H1 (cell line): Measurements from ENCODE around the gene MAP2K5.

Experiments
- CTCF ChIP-seq, 3 experiments: IDR thresholded peaks; 1 replicate in 2 of 3; 2 replicates in 1 of 3; pipeline versions ENCODE4 v1.5.1 to v1.6.1; 2011; ENCODE audit warnings: low read length in 3 of 3, mild to moderate bottlenecking in 3 of 3, inconsistent platforms in 2 of 3, low read depth in 1 of 3, moderate library complexity in 1 of 3; ENCODE audit not compliant: insufficient read depth in 1 of 3; ENCODE audit errors: control extremely low read depth in 1 of 3
- EZH2 ChIP-seq: fragments of 200-600 bp; sonication (generic); IDR thresholded peaks from 2 replicates; pipeline ENCODE4 v1.7.1; 2012; ENCODE audit warnings: low read depth, mild to moderate bottlenecking, moderate library complexity, low read length, inconsistent platforms; ENCODE audit not compliant: severe bottlenecking
- GABPA ChIP-seq: IDR thresholded peaks from 2 replicates; pipeline ENCODE4 v1.6.1; 2011; ENCODE audit warnings: mild to moderate bottlenecking, low read length, moderate library complexity, borderline replicate concordance; ENCODE audit not compliant: insufficient read depth
- KDM1A ChIP-seq: fragments of 200-600, 300-600 bp; sonication (generic); IDR thresholded peaks from 2 replicates; pipeline ENCODE4 v1.7.1; 2016; ENCODE audit warnings: mild to moderate bottlenecking, low read length, borderline replicate concordance
- KDM5A ChIP-seq: fragments of 200-600 bp; IDR thresholded peaks from 2 replicates; pipeline ENCODE4 v1.7.1; 2012; ENCODE audit warnings: mild to moderate bottlenecking, low read length, inconsistent platforms, mixed read lengths
- POLR2A ChIP-seq, 2 experiments: IDR thresholded peaks; 1 replicate in 1 of 2; 2 replicates in 1 of 2; pipeline ENCODE4 v1.6.1; 2011; ENCODE audit warnings: low read depth in 2 of 2, low read length in 2 of 2, mild to moderate bottlenecking in 2 of 2; ENCODE audit errors: control extremely low read depth in 1 of 2
- SIN3A ChIP-seq, 2 experiments: IDR thresholded peaks in 1 of 2; conservative IDR thresholded peaks in 1 of 2; 2 replicates each; pipeline ENCODE4 v1.6.1; 2011 to 2012; ENCODE audit warnings: low read length in 2 of 2, improper control_type of control experiment in 1 of 2, low read depth in 1 of 2, mild to moderate bottlenecking in 1 of 2

GRCh38 chr15:67758619-67759300 lies 216.3 kb downstream of the MAP2K5 start:
- TF ChIP-seq CTCF (IDR thresholded peaks at IDR 0.05; ENCODE audit: control extremely low read depth in 1 of 3, insufficient read depth in 1 of 3, low read depth in 1 of 3, low read length in 3 of 3) (no peak), SIN3A (conservative IDR thresholded peaks at IDR 0.05 in 1 of 2, IDR thresholded peaks at IDR 0.05 in 1 of 2; ENCODE audit: low read depth in 1 of 2, low read length in 2 of 2) (no peak), KDM1A (no peak), POLR2A (IDR thresholded peaks at IDR 0.05; ENCODE audit: control extremely low read depth in 1 of 2, low read depth in 2 of 2, low read length in 2 of 2) (no peak), KDM5A (no peak), EZH2 (no peak), GABPA (no peak)
